B cell (primary cell): ENCODE results near the gene DRP2. TPM values are rescaled to one million over a fixed set of nuclear protein-coding genes. Genes with fewer than 3 reads are reported as not detected.

ENCODE experiments used
- ATAC-seq: fragments of 200-7000 bp; cut with Tn5 transposase; one replicate; pipeline ENCODE4 v1.10.0; 2021; ENCODE audit warnings: low read depth, mild to moderate bottlenecking, moderate number of reproducible peaks, moderate library complexity
- CTCF ChIA-PET: fragments of 350-600 bp; sonication (Branson Sonifier 250); formaldehyde crosslinking; loops from one replicate; lab custom pipeline; 2021; ENCODE audit warnings: antibody characterized with exemption, inconsistent platforms; lab: Charles Lee
- POLR2A ChIA-PET: fragments of 350-600 bp; sonication (Branson Sonifier 250); formaldehyde crosslinking; loops from one replicate; lab custom pipeline; 2021; ENCODE audit warnings: antibody characterized with exemption; lab: Charles Lee
- DNase-seq: peaks from one replicate; pipeline ENCODE4 v3.0.0; 2013
- H2AFZ ChIP-seq: 2 replicates; pipeline ENCODE4 v1.6.1; 2012; ENCODE audit warnings: mild to moderate bottlenecking, low read depth, low read length; ENCODE audit not compliant: insufficient read depth, poor library complexity, severe bottlenecking
- H3K27ac ChIP-seq, 2 donors: 1 replicate in 1 of 2; 2 replicates in 1 of 2; pipeline ENCODE4 v1.5.1; 2012 to 2013; ENCODE audit warnings: low read length in 2 of 2, mild to moderate bottlenecking in 2 of 2, moderate library complexity in 1 of 2
- H3K27me3 ChIP-seq, 4 experiments: fragments of 200-600 bp in 1 of 4; sonication (generic) in 1 of 4; replicated peaks in 1 of 4; 1 replicate in 2 of 4; 2 replicates in 2 of 4; pipeline versions ENCODE4 v1.6.1 to v1.7.0; 2013 to 2016; ENCODE audit warnings: low read length in 3 of 4, mild to moderate bottlenecking in 2 of 4, mixed read lengths in 1 of 4, moderate library complexity in 1 of 4; ENCODE audit not compliant: insufficient read depth in 4 of 4, control insufficient read depth in 3 of 4; ENCODE audit errors: control extremely low read depth in 1 of 4
- H3K36me3 ChIP-seq, 2 experiments: replicated peaks in 1 of 2; 1 replicate in 1 of 2; 2 replicates in 1 of 2; pipeline versions ENCODE4 v1.6.1 to v1.7.1; 2013; ENCODE audit warnings: low read length in 1 of 2; ENCODE audit not compliant: insufficient read depth in 2 of 2, control insufficient read depth in 1 of 2; ENCODE audit errors: control extremely low read depth in 1 of 2, extremely low read depth in 1 of 2
- H3K4me1 ChIP-seq, 2 donors: fragments of 200-600 bp in 1 of 2; sonication (generic) in 1 of 2; 1 replicate in 1 of 2; 2 replicates in 1 of 2; pipeline versions ENCODE4 v1.5.1 to v1.6.1; 2013 to 2017; ENCODE audit warnings: low read length in 2 of 2; ENCODE audit not compliant: control insufficient read depth in 2 of 2, insufficient read depth in 2 of 2
- H3K4me2 ChIP-seq: replicated peaks from 2 replicates; pipeline ENCODE3; 2012; ENCODE audit warnings: mild to moderate bottlenecking, low read depth, low read length; ENCODE audit not compliant: poor library complexity, severe bottlenecking
- H3K4me3 ChIP-seq, 5 experiments: fragments of 200-600 bp in 1 of 5; sonication (generic) in 1 of 5; 1 replicate in 3 of 5; 2 replicates in 2 of 5; pipeline versions ENCODE4 v1.5.1 to v1.7.0; 2011 to 2016; ENCODE audit warnings: low read length in 4 of 5, mild to moderate bottlenecking in 4 of 5, low read depth in 2 of 5, control low read depth in 1 of 5, moderate library complexity in 1 of 5; ENCODE audit not compliant: insufficient read depth in 1 of 5; ENCODE audit errors: control extremely low read depth in 1 of 5, extremely low read depth in 1 of 5
- H3K79me2 ChIP-seq: fragments of 200-600 bp; sonication (generic); one replicate; pipeline ENCODE4 v1.6.0; 2016; ENCODE audit warnings: low read length; ENCODE audit not compliant: control insufficient read depth, insufficient read depth
- H3K9ac ChIP-seq: fragments of 200-600 bp; sonication (generic); 2 replicates; pipeline ENCODE4 v1.6.1; 2017; ENCODE audit warnings: mild to moderate bottlenecking, low read length, moderate library complexity
- H3K9me3 ChIP-seq, 3 donors: one replicate each; pipeline versions ENCODE4 v1.6.1 to v1.7.1; 2013; ENCODE audit warnings: low read length in 2 of 3; ENCODE audit not compliant: control insufficient read depth in 2 of 3, insufficient read depth in 1 of 3; ENCODE audit errors: control extremely low read depth in 1 of 3
- H4K20me1 ChIP-seq: 2 replicates; pipeline ENCODE4 v1.6.0; 2012; ENCODE audit warnings: mild to moderate bottlenecking, low read length; ENCODE audit not compliant: insufficient read depth, control insufficient read depth, poor library complexity, severe bottlenecking
- H3K27ac Mint-ChIP-seq: one replicate; pipeline ENCODE4 v1.8.0; 2021; ENCODE audit warnings: mixed read lengths
- H3K27me3 Mint-ChIP-seq: one replicate; pipeline ENCODE4 v1.8.0; 2021; ENCODE audit warnings: mixed read lengths
- H3K4me1 Mint-ChIP-seq: one replicate; pipeline ENCODE4 v1.8.0; 2021; ENCODE audit warnings: mixed read lengths
- H3K4me3 Mint-ChIP-seq: one replicate; pipeline ENCODE4 v1.8.0; 2021; ENCODE audit warnings: mixed read lengths
- H3K9me3 Mint-ChIP-seq: one replicate; pipeline ENCODE4 v1.8.0; 2022; ENCODE audit warnings: mixed read lengths; ENCODE audit not compliant: insufficient read depth
- EZH2 ChIP-seq: IDR thresholded peaks from 2 replicates; pipeline ENCODE4 v1.6.1; 2012; ENCODE audit warnings: borderline replicate concordance, low read depth, mild to moderate bottlenecking, moderate library complexity, low read length; ENCODE audit not compliant: insufficient read depth, poor library complexity, severe bottlenecking
- WGBS: methylation state at CpG from one replicate; pipeline ENCODE4 v1.1.5; 2013; ENCODE audit warnings: missing lambda C conversion rate; ENCODE audit not compliant: insufficient coverage; 5-methylcytosine and 5-hydroxymethylcytosine counted together
- intact Hi-C: fragments of 100-400 bp; cut with micrococcal nuclease; formaldehyde crosslinking; loops from one replicate; pipeline ENCODE4 v1.10.0; 2022
- polyA plus RNA-seq: library from polyadenylated mRNA; depleted of rRNA; stranded (reverse); fragments of >200 nt; gene quantifications from 2 replicates; pipeline ENCODE4 v1.2.3, GENCODE V29; 2012
- total RNA-seq, 2 donors: library from RNA; stranded (reverse); fragments of 120-200 nt in 1 of 2; gene quantifications; 1 replicate in 1 of 2; 2 replicates in 1 of 2; pipeline versions ENCODE4 v1.2.3 to v1.2.4, GENCODE V29; 2013 to 2022
- TF ChIP-seq, protein P1 (sequence below): fragments of 200-600 bp; IDR thresholded peaks from one replicate; pipeline ENCODE4 v1.8.0; 2022; ENCODE audit warnings: antibody characterized with exemption, mild to moderate bottlenecking

The DRP2 gene
- total and polyA plus RNA-seq, 2 donors (not counting 1 experiment from before 2014, with no cell fraction given) = 0.04 TPM; not detected in 1

DNA sequence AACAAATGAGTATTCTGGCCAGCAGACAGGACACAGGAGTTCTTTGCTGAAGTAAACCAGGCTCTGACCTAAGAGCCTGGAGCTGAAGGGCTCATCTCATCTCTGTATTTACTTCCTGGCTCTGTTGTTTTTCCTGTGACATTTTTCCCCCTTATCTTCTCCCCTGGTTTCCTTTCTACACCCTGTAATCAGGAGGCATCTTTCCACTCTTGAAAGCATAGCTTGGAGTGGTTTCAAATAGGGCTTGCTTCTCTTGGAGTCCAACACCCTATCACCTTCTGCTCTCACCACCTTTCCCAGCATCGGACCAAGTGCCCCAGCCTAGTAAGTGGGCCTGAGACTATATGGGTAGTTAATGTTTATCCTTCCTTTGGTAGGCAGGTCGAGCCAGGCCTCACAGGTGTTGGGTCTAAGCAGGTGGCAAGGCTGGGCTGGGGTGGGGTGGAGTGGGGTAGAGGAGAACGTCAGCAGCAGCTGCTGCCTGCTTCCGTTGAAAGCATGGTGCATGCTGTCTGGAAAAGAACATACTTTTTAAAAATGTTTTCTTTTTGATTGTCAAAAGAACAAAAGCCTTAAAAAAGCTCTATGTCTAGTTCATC, 1.2 kb downstream of the DRP2 start:
- no peak for ATAC-seq

DNA sequence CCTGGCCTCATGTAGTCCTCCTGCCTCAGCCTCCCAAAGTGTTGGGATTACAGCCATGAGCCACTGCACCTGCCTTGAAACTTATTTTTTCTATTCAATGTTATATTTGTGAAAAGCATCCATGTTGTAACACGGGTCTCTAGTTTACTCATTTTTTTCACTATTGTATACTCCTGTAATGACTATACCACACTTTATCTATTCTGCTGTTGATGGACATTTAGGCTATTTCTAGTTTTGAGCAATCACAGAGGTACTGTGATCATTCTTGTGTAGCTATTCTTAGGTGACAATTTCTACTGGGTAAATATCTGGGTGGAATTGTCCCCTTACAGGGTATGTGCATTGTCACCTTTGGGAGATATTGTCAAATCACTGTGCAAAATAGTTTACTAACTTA, 3.6 kb downstream of the DRP2 start:
- H3K27me3 ChIP-seq = no peaks in the 10 kb centered on the region
- POLR2A ChIA-PET = no interaction called here
- CTCF ChIA-PET = no interaction called here
- no peaks in the 10 kb centered on the region for H3K4me1 ChIP-seq
- TF ChIP-seq, protein P1, sequence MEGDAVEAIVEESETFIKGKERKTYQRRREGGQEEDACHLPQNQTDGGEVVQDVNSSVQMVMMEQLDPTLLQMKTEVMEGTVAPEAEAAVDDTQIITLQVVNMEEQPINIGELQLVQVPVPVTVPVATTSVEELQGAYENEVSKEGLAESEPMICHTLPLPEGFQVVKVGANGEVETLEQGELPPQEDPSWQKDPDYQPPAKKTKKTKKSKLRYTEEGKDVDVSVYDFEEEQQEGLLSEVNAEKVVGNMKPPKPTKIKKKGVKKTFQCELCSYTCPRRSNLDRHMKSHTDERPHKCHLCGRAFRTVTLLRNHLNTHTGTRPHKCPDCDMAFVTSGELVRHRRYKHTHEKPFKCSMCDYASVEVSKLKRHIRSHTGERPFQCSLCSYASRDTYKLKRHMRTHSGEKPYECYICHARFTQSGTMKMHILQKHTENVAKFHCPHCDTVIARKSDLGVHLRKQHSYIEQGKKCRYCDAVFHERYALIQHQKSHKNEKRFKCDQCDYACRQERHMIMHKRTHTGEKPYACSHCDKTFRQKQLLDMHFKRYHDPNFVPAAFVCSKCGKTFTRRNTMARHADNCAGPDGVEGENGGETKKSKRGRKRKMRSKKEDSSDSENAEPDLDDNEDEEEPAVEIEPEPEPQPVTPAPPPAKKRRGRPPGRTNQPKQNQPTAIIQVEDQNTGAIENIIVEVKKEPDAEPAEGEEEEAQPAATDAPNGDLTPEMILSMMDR = no peak
- no peak for TF ChIP-seq EZH2
- no peak overlapping the region for H2AFZ ChIP-seq
- Mint-ChIP-seq H3K4me1 (peaks cover 1% of the 10 kb centered on the region), H3K4me3 (no peak overlapping the region), H3K9me3 (no peaks in the 10 kb centered on the region), H3K27me3 (peaks cover 3% of the 10 kb centered on the region), H3K27ac (no peak overlapping the region)
- WGBS = no CpG with 5 or more reads among the region's 1 CpG
- H3K36me3 ChIP-seq = no peaks in the 10 kb centered on the region
- no peaks in the 10 kb centered on the region for H3K9me3 ChIP-seq
- ATAC-seq (no peak), DNase-seq (no peak)
- H3K79me2 ChIP-seq = no peaks in the 10 kb centered on the region
- no peak overlapping the region for H3K27ac ChIP-seq
- H3K9ac ChIP-seq = no peak overlapping the region
- H3K4me2 ChIP-seq = no peak overlapping the region
- H3K4me3 ChIP-seq = no peak overlapping the region
- H4K20me1 ChIP-seq = no peaks in the 10 kb centered on the region
- intact Hi-C loops = no loop called here

More for the DNA sequence above, 1.2 kb downstream of the DRP2 start:
- no peaks in the 10 kb centered on the region for H4K20me1 ChIP-seq
- POLR2A ChIA-PET = no interaction called here
- no peak overlapping the region for H3K9ac ChIP-seq
- no peaks in the 10 kb centered on the region for H3K27me3 ChIP-seq
- H3K27ac ChIP-seq = no peak overlapping the region
- intact Hi-C loops = no loop called here
- CTCF ChIA-PET = no interaction called here
- no peaks in the 10 kb centered on the region for H3K79me2 ChIP-seq
- Mint-ChIP-seq H3K9me3 (no peaks in the 10 kb centered on the region), H3K4me3 (no peak overlapping the region), H3K27me3 (peaks cover 3% of the 10 kb centered on the region), H3K4me1 (peaks cover 1% of the 10 kb centered on the region), H3K27ac (no peak overlapping the region)
- WGBS = no CpG with 5 or more reads among the region's 4 CpGs
- no peak overlapping the region for H2AFZ ChIP-seq
- no peaks in the 10 kb centered on the region for H3K4me1 ChIP-seq
- DNase-seq = no peak
- H3K4me2 ChIP-seq = no peak overlapping the region
- TF ChIP-seq EZH2 = no peak
- no peaks in the 10 kb centered on the region for H3K36me3 ChIP-seq
- no peak overlapping the region for H3K4me3 ChIP-seq
- no peaks in the 10 kb centered on the region for H3K9me3 ChIP-seq
